IMR-90 (cell line): Measurements from ENCODE around the gene ANKH.

Experiments
- MAZ ChIP-seq: IDR thresholded peaks from 2 replicates; pipeline ENCODE4 v1.6.1; 2012; ENCODE audit warnings: low read depth, mild to moderate bottlenecking, low read length, improper control_type of control experiment, moderate library complexity, borderline replicate concordance
- RAD21 ChIP-seq: IDR thresholded peaks from 2 replicates; pipeline ENCODE4 v1.6.1; 2012; ENCODE audit warnings: low read length, improper control_type of control experiment
- TF ChIP-seq, protein P1 (sequence below): conservative IDR thresholded peaks from 2 replicates; pipeline ENCODE4 v1.5.1; 2012; ENCODE audit warnings: mild to moderate bottlenecking, low read depth, low read length, improper control_type of control experiment

DNA sequence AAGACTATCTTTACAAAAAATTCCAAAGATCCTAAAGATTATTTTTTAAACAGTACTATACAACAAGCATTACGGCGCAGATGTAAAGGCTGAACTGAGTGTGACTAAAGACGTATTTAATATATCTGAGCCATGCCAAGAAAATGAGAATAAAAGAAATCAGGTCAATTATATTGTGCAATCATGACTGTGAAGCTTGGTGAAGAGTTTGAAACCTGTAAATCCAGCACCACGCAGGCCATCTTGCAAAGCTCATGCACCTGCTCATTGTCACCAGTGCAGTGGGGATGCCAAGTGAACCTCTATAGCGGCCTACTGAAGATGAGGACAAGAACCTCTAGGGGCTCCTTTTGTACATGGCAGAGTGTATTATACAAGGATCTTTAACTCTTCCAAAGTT, 89.0 kb downstream of the ANKH start:
- TF ChIP-seq RAD21: no peak
- no peak for TF ChIP-seq MAZ
- TF ChIP-seq, protein P1, sequence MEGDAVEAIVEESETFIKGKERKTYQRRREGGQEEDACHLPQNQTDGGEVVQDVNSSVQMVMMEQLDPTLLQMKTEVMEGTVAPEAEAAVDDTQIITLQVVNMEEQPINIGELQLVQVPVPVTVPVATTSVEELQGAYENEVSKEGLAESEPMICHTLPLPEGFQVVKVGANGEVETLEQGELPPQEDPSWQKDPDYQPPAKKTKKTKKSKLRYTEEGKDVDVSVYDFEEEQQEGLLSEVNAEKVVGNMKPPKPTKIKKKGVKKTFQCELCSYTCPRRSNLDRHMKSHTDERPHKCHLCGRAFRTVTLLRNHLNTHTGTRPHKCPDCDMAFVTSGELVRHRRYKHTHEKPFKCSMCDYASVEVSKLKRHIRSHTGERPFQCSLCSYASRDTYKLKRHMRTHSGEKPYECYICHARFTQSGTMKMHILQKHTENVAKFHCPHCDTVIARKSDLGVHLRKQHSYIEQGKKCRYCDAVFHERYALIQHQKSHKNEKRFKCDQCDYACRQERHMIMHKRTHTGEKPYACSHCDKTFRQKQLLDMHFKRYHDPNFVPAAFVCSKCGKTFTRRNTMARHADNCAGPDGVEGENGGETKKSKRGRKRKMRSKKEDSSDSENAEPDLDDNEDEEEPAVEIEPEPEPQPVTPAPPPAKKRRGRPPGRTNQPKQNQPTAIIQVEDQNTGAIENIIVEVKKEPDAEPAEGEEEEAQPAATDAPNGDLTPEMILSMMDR: no peak
